Trophoblast cell (in vitro differentiated cells and primary cell): ENCODE measurements around the gene PTPN18.

Source experiments
- DNase-seq, 2 donors: peaks; one replicate each; pipeline ENCODE4 v3.0.0-alpha.2; 2016
- H2AFZ ChIP-seq: 2 replicates; pipeline ENCODE4 v1.6.1; 2013; ENCODE audit warnings: low read length, moderate library complexity, mild to moderate bottlenecking; ENCODE audit not compliant: insufficient read depth, poor library complexity
- H2AK5ac ChIP-seq: 2 replicates; pipeline ENCODE4 v1.6.1; 2013; ENCODE audit warnings: mild to moderate bottlenecking, low read length
- H2BK120ac ChIP-seq: 2 replicates; pipeline ENCODE4 v1.6.1; 2013; ENCODE audit warnings: low read length, mild to moderate bottlenecking, moderate library complexity; ENCODE audit not compliant: insufficient read depth, poor library complexity
- H2BK12ac ChIP-seq: 2 replicates; pipeline ENCODE4 v1.6.1; 2013; ENCODE audit warnings: mild to moderate bottlenecking, low read length, moderate library complexity
- H2BK5ac ChIP-seq: 2 replicates; pipeline ENCODE4 v1.6.1; 2013; ENCODE audit warnings: low read length, low read depth, moderate library complexity, mild to moderate bottlenecking; ENCODE audit not compliant: poor library complexity
- H3K14ac ChIP-seq: 2 replicates; pipeline ENCODE4 v1.6.1; 2013; ENCODE audit warnings: mild to moderate bottlenecking, low read length
- H3K18ac ChIP-seq: 2 replicates; pipeline ENCODE4 v1.6.1; 2013; ENCODE audit warnings: mild to moderate bottlenecking, low read length
- H3K23ac ChIP-seq: 2 replicates; pipeline ENCODE4 v1.6.1; 2013; ENCODE audit warnings: low read length
- H3K27ac ChIP-seq: 2 replicates; pipeline ENCODE4 v1.5.1; 2013; ENCODE audit warnings: low read depth, mild to moderate bottlenecking, inconsistent platforms, low read length, moderate library complexity
- H3K27me3 ChIP-seq: 2 replicates; pipeline ENCODE4 v1.6.1; 2013; ENCODE audit warnings: inconsistent platforms, mild to moderate bottlenecking, low read length, moderate library complexity; ENCODE audit not compliant: insufficient read depth
- H3K36me3 ChIP-seq, 2 experiments: 1 replicate in 1 of 2; 2 replicates in 1 of 2; pipeline ENCODE4 v1.6.1; 2013; ENCODE audit warnings: low read length in 2 of 2, mild to moderate bottlenecking in 2 of 2, moderate library complexity in 1 of 2; ENCODE audit not compliant: insufficient read depth in 2 of 2, control insufficient read depth in 1 of 2
- H3K4ac ChIP-seq: 2 replicates; pipeline ENCODE4 v1.6.1; 2013; ENCODE audit warnings: low read depth, mild to moderate bottlenecking, low read length, moderate library complexity
- H3K4me1 ChIP-seq, 2 experiments: 1 replicate in 1 of 2; 2 replicates in 1 of 2; pipeline ENCODE4 v1.6.1; 2013; ENCODE audit warnings: low read length in 2 of 2, mild to moderate bottlenecking in 2 of 2, moderate library complexity in 1 of 2; ENCODE audit not compliant: insufficient read depth in 2 of 2, control insufficient read depth in 1 of 2
- H3K4me2 ChIP-seq: 2 replicates; pipeline ENCODE4 v1.6.1; 2013; ENCODE audit warnings: inconsistent platforms, mild to moderate bottlenecking, low read length, moderate library complexity
- H3K4me3 ChIP-seq: 2 replicates; pipeline ENCODE4 v1.5.1; 2013; ENCODE audit warnings: mild to moderate bottlenecking, low read depth, low read length, inconsistent platforms
- H3K79me1 ChIP-seq: one replicate; pipeline ENCODE4 v1.6.1; 2013; ENCODE audit warnings: low read length
- H3K79me2 ChIP-seq: 2 replicates; pipeline ENCODE4 v1.6.1; 2013; ENCODE audit warnings: low read length, mild to moderate bottlenecking; ENCODE audit not compliant: control insufficient read depth, insufficient read depth, poor library complexity
- H3K9ac ChIP-seq: 2 replicates; pipeline ENCODE4 v1.6.1; 2013; ENCODE audit warnings: mild to moderate bottlenecking, low read length
- H3K9me3 ChIP-seq: 2 replicates; pipeline ENCODE4 v1.6.1; 2013; ENCODE audit warnings: low read depth, mild to moderate bottlenecking, control low read depth, inconsistent platforms, low read length; ENCODE audit not compliant: insufficient read depth
- H4K12ac ChIP-seq: 2 replicates; pipeline ENCODE4 v1.6.1; 2013; ENCODE audit warnings: low read depth, mild to moderate bottlenecking, low read length, moderate library complexity
- H4K8ac ChIP-seq: 2 replicates; pipeline ENCODE4 v1.6.1; 2013; ENCODE audit warnings: low read depth, mild to moderate bottlenecking, low read length, moderate library complexity
- H4K91ac ChIP-seq: one replicate; pipeline ENCODE4 v1.6.1; 2013; ENCODE audit warnings: low read depth, mild to moderate bottlenecking, low read length, moderate library complexity
- WGBS: extraction: QIAGEN DNeasy Blood & Tissue Kit; methylation state at CpG from one replicate; pipeline ENCODE4 v1.1.7; 2013; ENCODE audit warnings: missing lambda C conversion rate; ENCODE audit not compliant: insufficient read length, insufficient coverage; ENCODE audit errors: extremely low coverage; 5-methylcytosine and 5-hydroxymethylcytosine counted together

Gene PTPN18

GRCh38 chr2:130334026-130334425 is 21.8 kb upstream of the PTPN18 start:
- Histone ChIP-seq H4K8ac (no peak overlapping the region), H3K4me1 (peaks cover 3 to 4% of the 10 kb centered on the region in 2 experiments), H3K79me2 (no peaks in the 10 kb centered on the region), H3K23ac (no peak overlapping the region), H2BK12ac (no peak overlapping the region), H3K18ac (no peak overlapping the region), H3K36me3 (peaks cover under 1 to 5% of the 10 kb centered on the region in 2 experiments), H3K4ac (no peak overlapping the region), H3K79me1 (no peaks in the 10 kb centered on the region), H3K27ac (no peak overlapping the region), H2BK5ac (no peak overlapping the region), H2BK120ac (no peak overlapping the region), H2AK5ac (no peak overlapping the region), H2AFZ (no peak overlapping the region), H3K4me3 (no peak overlapping the region), H4K91ac (no peak overlapping the region), H3K14ac (no peak overlapping the region), H4K12ac (no peak overlapping the region), H3K27me3 (no peaks in the 10 kb centered on the region), H3K9me3 (no peaks in the 10 kb centered on the region), H3K4me2 (no peak overlapping the region), H3K9ac (no peak overlapping the region)
- WGBS: no CpG with 5 or more reads among the region's 6 CpGs
- no peak for DNase-seq

DNA sequence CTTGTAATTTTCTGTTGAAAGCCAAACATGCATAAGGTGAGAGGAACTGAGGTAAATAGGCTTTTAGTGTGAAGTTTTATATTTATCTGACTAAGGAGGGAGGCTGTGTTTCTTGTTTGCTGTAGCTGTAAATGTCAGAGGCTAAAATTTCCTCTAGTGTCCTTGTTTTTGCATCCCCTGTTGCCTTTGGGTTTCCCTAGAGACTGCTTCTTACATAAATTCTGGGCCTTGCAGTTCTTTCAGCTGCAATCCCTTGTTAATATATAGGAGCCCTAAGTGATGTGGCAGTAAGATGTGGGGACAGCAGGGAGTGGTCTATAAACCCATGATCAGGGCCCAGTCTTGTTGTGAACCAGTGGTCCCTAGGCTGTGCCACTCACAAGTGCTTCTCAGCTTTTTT is 20.6 kb upstream of the PTPN18 start:
- no peaks in the 10 kb centered on the region for H3K79me1 ChIP-seq
- peaks cover 3 to 4% of the 10 kb centered on the region in 2 experiments for H3K4me1 ChIP-seq
- peaks cover 2 to 9% of the 10 kb centered on the region in 2 experiments for H3K36me3 ChIP-seq
- no peak for DNase-seq
- no peak overlapping the region for H2AK5ac ChIP-seq
- H3K4me3 ChIP-seq: no peak overlapping the region
- H4K12ac ChIP-seq: no peak overlapping the region
- no peak overlapping the region for H4K8ac ChIP-seq
- no peak overlapping the region for H3K14ac ChIP-seq
- H3K9me3 ChIP-seq: no peaks in the 10 kb centered on the region
- H3K9ac ChIP-seq: no peak overlapping the region
- H3K4me2 ChIP-seq: no peak overlapping the region
- no peak overlapping the region for H3K18ac ChIP-seq
- no peak overlapping the region for H3K23ac ChIP-seq
- H2BK5ac ChIP-seq: no peak overlapping the region
- H3K79me2 ChIP-seq: no peaks in the 10 kb centered on the region
- H3K27me3 ChIP-seq: no peaks in the 10 kb centered on the region
- H2BK120ac ChIP-seq: no peak overlapping the region
- H2BK12ac ChIP-seq: no peak overlapping the region
- no peak overlapping the region for H3K4ac ChIP-seq
- H4K91ac ChIP-seq: no peak overlapping the region
- H3K27ac ChIP-seq: no peak overlapping the region
- no peak overlapping the region for H2AFZ ChIP-seq

DNA sequence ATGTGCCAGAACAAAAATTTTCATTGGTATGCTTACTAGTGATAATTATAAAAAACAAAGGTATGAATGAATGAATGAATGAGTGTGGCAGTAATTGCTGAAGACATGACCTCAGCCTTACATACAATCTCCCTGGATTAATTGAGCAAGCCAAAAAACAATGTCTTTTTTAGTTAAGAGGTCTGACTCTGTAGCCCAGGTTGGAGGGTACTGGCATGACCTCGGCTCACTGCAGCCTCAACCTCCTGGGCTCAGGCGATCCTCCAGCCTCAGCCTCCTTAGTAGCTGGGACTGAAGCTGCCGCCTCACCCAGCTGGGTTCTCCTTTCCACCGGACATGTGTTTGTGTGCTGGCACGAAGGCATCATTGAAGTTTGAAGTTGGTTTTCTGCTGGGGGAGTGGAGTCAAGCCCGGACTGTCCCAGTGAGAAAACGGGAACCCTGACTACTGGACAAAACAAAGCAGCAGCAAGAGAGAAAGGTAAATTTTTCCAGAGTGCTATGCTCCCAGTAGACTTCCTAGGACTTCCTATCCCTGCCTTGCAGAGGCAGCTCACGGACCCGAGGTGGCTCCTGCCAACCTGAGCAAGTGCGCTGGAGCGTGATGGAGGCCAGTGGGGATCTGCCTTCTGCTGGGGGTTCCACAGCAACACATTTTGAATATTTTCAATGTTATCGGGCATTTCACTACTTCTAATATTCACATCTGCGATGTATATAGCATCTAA is 19.5 kb upstream of the PTPN18 start:
- WGBS: no CpG with 5 or more reads among the region's 13 CpGs
- DNase-seq: no peak
- H3K79me1 ChIP-seq: no peaks in the 10 kb centered on the region

GRCh38 chr2:130336877-130337734 is 18.8 kb upstream of the PTPN18 start:
- Histone ChIP-seq H3K36me3 (peaks cover 2 to 9% of the 10 kb centered on the region in 2 experiments), H3K27me3 (no peaks in the 10 kb centered on the region), H3K4me3 (peak overlapping the region; percentile 76), H3K4me2 (peak overlapping the region; percentile 70), H3K9ac (no peak overlapping the region), H3K14ac (no peak overlapping the region), H3K4ac (no peak overlapping the region), H4K12ac (no peak overlapping the region), H4K91ac (no peak overlapping the region), H2BK120ac (no peak overlapping the region), H3K79me2 (no peaks in the 10 kb centered on the region), H2BK12ac (no peak overlapping the region), H3K18ac (no peak overlapping the region), H2AK5ac (no peak overlapping the region), H3K4me1 (peaks cover 3% of the 10 kb centered on the region in 2 experiments), H4K8ac (no peak overlapping the region), H3K23ac (no peak overlapping the region), H3K79me1 (peaks cover 2% of the 10 kb centered on the region), H3K27ac (no peak overlapping the region), H3K9me3 (no peaks in the 10 kb centered on the region), H2BK5ac (no peak overlapping the region), H2AFZ (peak overlapping the region; percentile 32)
- DNase-seq: peak; percentile 81 to 84
- no CpG with 5 or more reads among the region's 29 CpGs for WGBS

More for the DNA sequence above, 19.5 kb upstream of the PTPN18 start:
- H3K27ac ChIP-seq: no peak overlapping the region
- no peak overlapping the region for H4K91ac ChIP-seq
- H4K8ac ChIP-seq: no peak overlapping the region
- no peaks in the 10 kb centered on the region for H3K79me2 ChIP-seq
- no peak overlapping the region for H3K4me3 ChIP-seq
- H3K9me3 ChIP-seq: no peaks in the 10 kb centered on the region
- no peak overlapping the region for H3K18ac ChIP-seq
- H3K4ac ChIP-seq: no peak overlapping the region
- no peak overlapping the region for H2AFZ ChIP-seq
- no peak overlapping the region for H3K9ac ChIP-seq
- H4K12ac ChIP-seq: no peak overlapping the region
- H2BK120ac ChIP-seq: no peak overlapping the region
- H2AK5ac ChIP-seq: no peak overlapping the region
- H2BK12ac ChIP-seq: no peak overlapping the region
- H3K4me2 ChIP-seq: peak overlapping the region; percentile 70
- H3K27me3 ChIP-seq: no peaks in the 10 kb centered on the region
- H3K14ac ChIP-seq: no peak overlapping the region
- no peak overlapping the region for H3K23ac ChIP-seq
- H3K36me3 ChIP-seq: peaks cover 2 to 9% of the 10 kb centered on the region in 2 experiments
- H2BK5ac ChIP-seq: no peak overlapping the region
- H3K4me1 ChIP-seq: peaks cover 3 to 4% of the 10 kb centered on the region in 2 experiments
